PC-3 (cell line): ENCODE data around the gene CD244.

ENCODE experiments used
- CTCF ChIP-seq: fragments of 300-600 bp; sonication (generic); conservative IDR thresholded peaks from 2 replicates; pipeline ENCODE4 v1.5.1; 2017; ENCODE audit warnings: antibody characterized with exemption, low read depth, mild to moderate bottlenecking, low read length
- EZH2 ChIP-seq: fragments of 300-600 bp; sonication (generic); IDR thresholded peaks from one replicate; pipeline ENCODE4 v1.6.1; 2017; ENCODE audit warnings: antibody characterized with exemption, mild to moderate bottlenecking, low read length; ENCODE audit not compliant: unreplicated experiment
- EZH2phosphoT487 ChIP-seq: fragments of 300-600 bp; sonication (generic); IDR thresholded peaks from 2 replicates; pipeline ENCODE4 v1.6.1; 2018; ENCODE audit warnings: mild to moderate bottlenecking, antibody characterized with exemption, low read length, borderline replicate concordance

- TF ChIP-seq CTCF (no peak), EZH2phosphoT487 (no peak), EZH2 (no peak)
These were observed 1.1 kb upstream of the CD244 start for GRCh38 chr1:160863774-160864131.
